ENCODE results near the gene TC2N. TPM values are rescaled to one million over a fixed set of nuclear protein-coding genes. Genes with fewer than 3 reads are reported as not detected.

TC2N gene
- total and polyA plus RNA-seq, 2 donors (not counting 3 experiments of a cell fraction or from before 2014, with no cell fraction given), result 0.40 TPM; not detected in 1

- Histone ChIP-seq H3K36me3 (ENCODE audit: control insufficient read depth in 2 of 2, extremely low read depth in 1 of 2, insufficient read depth in 2 of 2, low read length in 2 of 2) (no peaks in the 10 kb centered on the region), H3K79me2 (ENCODE audit: control insufficient read depth, insufficient read depth, low read length) (no peaks in the 10 kb centered on the region), H3K9me3 (replicated peaks; ENCODE audit: control insufficient read depth, insufficient read depth, low read length) (no peaks in the 10 kb centered on the region), H3K4me2 (ENCODE audit: insufficient read depth, low read length) (no peak overlapping the region), H3K4me3 (replicated peaks in 1 of 3; ENCODE audit: insufficient read depth in 1 of 3, low read depth in 1 of 3, low read length in 3 of 3) (no peak overlapping the region), H3K27ac (ENCODE audit: insufficient read depth, low read depth, low read length) (no peak overlapping the region), H3K4me1 (ENCODE audit: control insufficient read depth, extremely low read depth, insufficient read depth, low read length) (no peaks in the 10 kb centered on the region), H3K9me1 (replicated peaks; ENCODE audit: control insufficient read depth, extremely low read depth, insufficient read depth, low read length) (no peaks in the 10 kb centered on the region), H2AFZ (ENCODE audit: low read depth, low read length) (no peak overlapping the region), H3K27me3 (ENCODE audit: control insufficient read depth in 2 of 2, insufficient read depth in 2 of 2, low read length in 2 of 2) (peaks cover 15 to 35% of the 10 kb centered on the region in 2 experiments), H3K9ac (replicated peaks; ENCODE audit: extremely low read depth, insufficient read depth, low read length) (no peak overlapping the region), H4K20me1 (replicated peaks; ENCODE audit: control insufficient read depth, extremely low read depth, insufficient read depth, low read length) (no peaks in the 10 kb centered on the region)
- no TSS peak for BruUV-seq (replicated peaks)
- DNase-seq (ENCODE audit: low read depth, low spot score), result no peak
- intact Hi-C loops (cut with micrococcal nuclease), result loop anchor here (5.0 kb wide), 1 partner anchor 158 kb away; no protein-coding TSS in a partner anchor
- TF ChIP-seq POLR2A (IDR thresholded peaks at IDR 0.05; ENCODE audit: low read depth, low read length), result no peak
- TF ChIP-seq POLR2AphosphoS5 (IDR thresholded peaks at IDR 0.05; ENCODE audit: insufficient read depth, low read depth, low read length), result no peak
- no peak for TF ChIP-seq EZH2 (IDR thresholded peaks at IDR 0.05; ENCODE audit: borderline replicate concordance, low read depth, low read length, severe bottlenecking)
- no peak for TF ChIP-seq MAX (IDR thresholded peaks at IDR 0.05; ENCODE audit: insufficient read depth, insufficient read length)
- no peak for TF ChIP-seq CTCF (IDR thresholded peaks at IDR 0.05; ENCODE audit: extremely low read depth in 1 of 2, insufficient read depth in 1 of 2, low read depth in 1 of 2, low read length in 2 of 2)
- no peak for TF ChIP-seq FOS (IDR thresholded peaks at IDR 0.05; ENCODE audit: borderline replicate concordance, insufficient read depth, low read length)
- no peak for FAIRE-seq
- ChIA-PET POLR2A (no interaction called here), CTCF (interaction anchor here (0.9 to 1.6 kb wide), 2 partner anchors 8 to 11 kb away, joined by 3 to 4 read pairs; no protein-coding TSS in a partner anchor)
- dilution Hi-C loops (cut with MboI; ENCODE audit: extremely low pct_ligation_motif_present, low sequenced_read_pairs), result no loop called here
These were observed 27.6 kb downstream of the TC2N start for GRCh38 chr14:91839749-91840148.

All from endothelial cell of umbilical vein (primary cell).